Urinary bladder (tissue), 4 donors: ENCODE results near the gene INPP5A. TPM values are rescaled to one million over a fixed set of nuclear protein-coding genes. Genes with fewer than 3 reads are reported as not detected.
"Not testable (repeated sequence)": the region's sequence is repeated elsewhere in the genome, so short reads cannot be mapped to it uniquely, and the experiment has no call there.

ENCODE experiments used
- DNase-seq: peaks from one replicate; pipeline ENCODE4 v3.0.0-alpha.2; 2015; ENCODE audit errors: extremely low spot score
- H3K27ac ChIP-seq: one replicate; pipeline ENCODE4 v1.5.1; 2013; ENCODE audit warnings: low read depth, mild to moderate bottlenecking, moderate library complexity
- H3K36me3 ChIP-seq: one replicate; pipeline ENCODE4 v1.6.1; 2013; ENCODE audit warnings: mild to moderate bottlenecking, moderate library complexity; ENCODE audit not compliant: insufficient read depth
- H3K4me1 ChIP-seq: one replicate; pipeline ENCODE4 v1.6.1; 2013; ENCODE audit warnings: mild to moderate bottlenecking, moderate library complexity; ENCODE audit not compliant: insufficient read depth
- H3K4me3 ChIP-seq: one replicate; pipeline ENCODE4 v1.5.1; 2013; ENCODE audit warnings: low read depth, low read length
- WGBS: extraction: QIAGEN DNeasy Blood & Tissue Kit; methylation state at CpG from one replicate; pipeline ENCODE4 v1.1.7; 2013; 5-methylcytosine and 5-hydroxymethylcytosine counted together
- polyA plus RNA-seq: library from polyadenylated mRNA; stranded (reverse); fragments of 200-250 nt; gene quantifications from one replicate; pipeline ENCODE4 v1.2.3, GENCODE V29; 2013
- total RNA-seq: library from RNA; depleted of rRNA; stranded (reverse); fragments of >200 nt; gene quantifications from one replicate; pipeline ENCODE4 v1.2.3, GENCODE V29; 2014
- donor health status: healthy with polysubstance abuse.
- donor health status: healthy.

Gene INPP5A
- total and polyA plus RNA-seq, 2 donors = 61.0 to 66.2 TPM

- no peak for DNase-seq
- Histone ChIP-seq H3K27ac (no peak overlapping the region), H3K4me1 (peaks cover 5% of the 10 kb centered on the region), H3K4me3 (no peak overlapping the region), H3K36me3 (no peaks in the 10 kb centered on the region)
- WGBS = 90% methylated on average over 14 of the region's 14 CpGs
Observed at GRCh38 chr10:132592790-132593383, 55.3 kb downstream of the INPP5A start.

DNA sequence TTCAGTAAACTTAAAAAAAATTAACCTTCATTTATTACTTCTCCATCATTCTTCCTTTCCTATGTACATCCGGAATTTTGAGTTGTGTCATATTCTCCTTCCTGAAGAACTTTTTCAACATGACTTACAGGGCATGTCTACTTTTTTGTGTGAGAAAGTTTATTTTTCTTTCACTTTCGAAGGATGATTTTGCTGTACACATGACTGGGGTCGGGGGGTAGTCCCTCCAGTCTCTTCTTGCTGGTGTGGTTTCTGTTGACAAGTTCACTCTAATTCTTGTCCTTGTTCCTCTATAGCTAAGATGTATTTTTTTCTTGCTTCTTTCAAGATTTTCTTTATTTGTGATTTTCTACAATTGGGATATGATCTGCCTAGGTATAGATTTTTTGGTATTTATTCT lies 55.8 kb downstream of the INPP5A start:
- H3K4me1 ChIP-seq = peaks cover 5% of the 10 kb centered on the region
- no peaks in the 10 kb centered on the region for H3K36me3 ChIP-seq
- no peak overlapping the region for H3K4me3 ChIP-seq
- 69% methylated on average over 3 of the region's 3 CpGs for WGBS
- no peak overlapping the region for H3K27ac ChIP-seq
- no peak for DNase-seq

DNA sequence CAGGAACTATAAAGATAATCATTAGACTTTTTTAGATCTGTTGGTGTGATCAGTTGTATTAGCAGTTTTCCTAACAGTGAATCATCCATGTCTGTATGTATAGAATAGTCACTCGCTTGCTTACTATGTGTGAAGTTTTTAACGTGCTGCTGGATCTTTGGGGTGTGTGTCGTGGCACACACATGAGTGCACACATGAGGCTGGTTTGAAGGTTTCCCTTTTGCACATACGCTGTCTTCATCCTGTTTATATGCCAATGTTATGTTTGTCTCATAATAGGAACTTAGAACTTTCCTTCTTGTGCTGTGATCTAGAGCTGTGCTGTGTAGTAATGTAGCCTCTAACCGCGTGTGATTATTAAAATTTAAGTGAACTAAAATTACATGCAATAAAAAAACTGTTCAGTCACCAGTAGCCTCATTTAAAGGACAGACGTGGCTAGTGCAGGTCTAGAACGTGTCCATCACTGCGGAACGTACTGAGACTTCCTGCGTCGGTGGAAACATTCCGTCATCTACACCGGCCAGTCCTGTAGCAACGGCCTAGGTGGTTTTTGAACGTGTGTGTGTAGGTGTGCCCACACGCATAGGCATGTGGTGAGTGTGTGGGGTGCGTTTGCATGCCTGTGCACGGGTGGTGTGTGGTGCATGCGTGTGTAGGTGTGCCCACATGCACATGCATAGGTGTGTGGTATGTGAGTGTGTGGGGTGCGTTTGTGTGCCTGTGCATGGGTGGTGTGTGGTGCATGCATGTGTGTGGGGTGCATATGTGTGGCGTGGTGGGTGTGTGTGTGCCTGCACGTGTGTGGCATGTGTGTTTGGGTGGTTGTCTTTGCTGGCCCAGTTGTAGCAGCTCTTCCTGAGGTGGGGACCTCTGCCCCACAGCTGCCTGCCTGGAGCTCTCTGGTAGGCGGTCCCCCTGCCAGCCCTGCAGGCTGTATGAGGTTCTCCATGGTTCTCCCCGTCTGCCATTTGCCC lies 56.6 kb downstream of the INPP5A start:
- H3K4me3 ChIP-seq = no peak overlapping the region
- peaks cover 4% of the 10 kb centered on the region for H3K4me1 ChIP-seq
- WGBS = 78% methylated on average over 25 of the region's 25 CpGs
- no peak for DNase-seq
- H3K36me3 ChIP-seq = no peaks in the 10 kb centered on the region
- H3K27ac ChIP-seq = no peak overlapping the region

DNA sequence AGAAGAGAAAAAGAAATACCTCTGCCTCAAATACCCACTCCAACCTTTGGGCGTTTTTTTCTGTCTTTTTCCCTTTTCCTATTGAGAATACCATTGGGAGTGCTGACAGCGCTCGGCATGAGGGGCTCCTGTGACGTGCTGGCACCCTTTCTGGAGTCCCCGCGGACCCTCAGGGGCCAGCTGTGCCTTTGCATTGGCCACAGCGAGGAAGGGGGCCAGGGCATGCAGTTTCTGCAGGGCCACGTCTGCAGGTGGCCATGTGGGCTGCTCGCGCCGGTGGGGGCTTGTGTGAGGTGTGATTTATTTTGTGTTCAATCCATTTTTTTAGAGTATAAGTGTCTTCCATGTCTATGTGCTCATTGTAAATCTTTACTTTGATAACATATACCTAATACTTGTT lies 57.4 kb downstream of the INPP5A start:
- DNase-seq = no peak
- H3K4me3 ChIP-seq = no peak overlapping the region
- no peak overlapping the region for H3K27ac ChIP-seq
- H3K36me3 ChIP-seq = no peaks in the 10 kb centered on the region
- 85% methylated on average over 11 of the region's 11 CpGs for WGBS
- peaks cover 3% of the 10 kb centered on the region for H3K4me1 ChIP-seq

- no peak for DNase-seq
Observed at GRCh38 chr10:132595854-132596253, 58.3 kb downstream of the INPP5A start.

DNA sequence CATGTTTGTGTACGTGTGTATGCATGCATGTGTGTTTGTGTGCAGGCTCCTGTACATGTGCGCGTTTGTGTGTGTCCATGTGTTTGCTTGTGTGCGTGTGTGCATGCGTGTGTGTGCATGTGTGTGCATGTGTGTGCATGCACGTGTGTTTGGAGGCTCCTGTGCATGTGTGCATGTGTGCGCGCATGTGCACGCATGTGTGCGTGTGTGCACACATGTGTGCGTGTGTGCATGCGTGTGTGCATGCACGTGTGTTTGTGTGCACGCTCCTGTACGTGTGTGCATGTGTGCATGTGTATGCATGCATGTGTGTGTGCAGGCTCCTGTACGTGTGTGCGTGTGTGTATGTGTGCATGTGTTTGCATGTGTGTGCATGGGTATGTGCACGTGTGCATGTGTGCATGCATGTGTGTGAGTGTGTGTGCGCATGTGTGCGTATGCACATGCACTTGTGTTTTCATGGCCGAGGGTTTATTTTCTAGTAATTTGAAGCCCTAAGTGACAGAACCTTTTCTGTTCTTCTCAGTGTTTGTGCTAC lies 59.2 kb downstream of the INPP5A start:
- H3K27ac ChIP-seq = no peak overlapping the region
- 94% methylated on average over 21 of the region's 21 CpGs for WGBS
- H3K4me1 ChIP-seq = peaks cover 3% of the 10 kb centered on the region
- DNase-seq = no peak
- H3K36me3 ChIP-seq = no peaks in the 10 kb centered on the region
- no peak overlapping the region for H3K4me3 ChIP-seq

More at GRCh38 chr10:132595854-132596253, 58.3 kb downstream of the INPP5A start:
- Histone ChIP-seq H3K4me1 (peaks cover 3% of the 10 kb centered on the region), H3K4me3 (no peak overlapping the region), H3K27ac (no peak overlapping the region), H3K36me3 (no peaks in the 10 kb centered on the region)
- 64% methylated on average over 7 of the region's 7 CpGs for WGBS

- H3K27ac ChIP-seq = no peak overlapping the region
- H3K4me1 ChIP-seq = peaks cover 3% of the 10 kb centered on the region
- H3K36me3 ChIP-seq = no peaks in the 10 kb centered on the region
- H3K4me3 ChIP-seq = no peak overlapping the region
- DNase-seq = no peak
- WGBS = 95% methylated on average over 21 of the region's 21 CpGs
Observed at GRCh38 chr10:132597654-132598053, 60.1 kb downstream of the INPP5A start.

DNA sequence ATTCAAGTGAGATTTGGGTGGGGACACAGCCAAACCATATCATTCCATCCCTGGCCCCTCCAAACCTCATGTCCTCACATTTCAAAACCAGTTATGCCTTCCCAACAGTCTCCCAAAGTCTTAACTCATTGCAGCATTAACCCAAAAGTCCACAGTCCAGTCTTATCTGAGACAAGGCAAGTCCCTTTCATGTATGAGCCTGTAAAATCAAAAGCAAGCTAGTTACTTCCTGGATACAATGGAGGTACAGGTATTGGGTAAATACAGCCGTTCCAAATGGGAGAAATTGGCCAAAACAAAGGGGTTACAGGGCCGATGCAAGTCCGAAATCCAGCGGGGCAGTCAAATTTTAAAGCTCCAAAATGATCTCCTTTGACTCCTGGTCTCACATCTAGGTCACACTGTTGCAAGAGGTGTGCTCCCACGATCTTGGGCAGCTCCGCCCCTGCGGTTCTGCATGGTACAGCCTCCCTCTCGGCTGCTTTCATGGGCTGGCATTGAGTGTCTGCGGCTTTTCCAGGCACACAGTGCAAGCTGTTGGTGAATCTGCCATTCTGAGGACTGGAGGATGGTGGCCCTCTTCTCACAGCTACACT lies 61.5 kb downstream of the INPP5A start:
- not testable (repeated sequence) for H3K36me3 ChIP-seq, H3K27ac ChIP-seq, H3K4me1 ChIP-seq, H3K4me3 ChIP-seq, DNase-seq
- WGBS = 90% methylated on average over 9 of the region's 9 CpGs

DNA sequence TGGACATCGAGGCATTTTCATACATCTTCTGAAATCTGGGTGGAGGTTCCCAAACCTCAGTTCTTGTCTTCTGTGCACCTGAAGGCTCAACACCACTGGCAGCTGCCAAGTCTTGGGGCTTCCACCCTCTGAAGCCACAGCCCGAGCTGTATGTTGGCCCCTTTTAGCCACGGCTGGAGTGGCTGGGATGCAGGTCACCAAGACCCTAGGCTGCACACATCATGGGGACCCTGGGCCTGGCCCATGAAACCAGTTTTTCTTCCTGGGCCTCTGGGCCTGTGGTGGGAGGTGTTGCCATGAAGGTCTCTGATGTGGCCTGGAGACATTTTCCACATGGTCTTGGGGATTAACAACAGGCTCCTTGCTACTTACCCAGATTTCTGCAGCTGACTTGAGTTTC lies 62.1 kb downstream of the INPP5A start:
- WGBS = 96% methylated on average over 3 of the region's 3 CpGs
- no peaks in the 10 kb centered on the region for H3K36me3 ChIP-seq
- no peak overlapping the region for H3K4me3 ChIP-seq
- H3K4me1 ChIP-seq = no peaks in the 10 kb centered on the region
- DNase-seq = no peak
- H3K27ac ChIP-seq = no peak overlapping the region

- Histone ChIP-seq H3K27ac (no peak overlapping the region), H3K4me3 (no peak overlapping the region), H3K36me3 (no peaks in the 10 kb centered on the region), H3K4me1 (no peaks in the 10 kb centered on the region)
- 95% methylated on average over 3 of the region's 3 CpGs for WGBS
- DNase-seq = no peak
Observed at GRCh38 chr10:132600416-132600815, 62.8 kb downstream of the INPP5A start.

DNA sequence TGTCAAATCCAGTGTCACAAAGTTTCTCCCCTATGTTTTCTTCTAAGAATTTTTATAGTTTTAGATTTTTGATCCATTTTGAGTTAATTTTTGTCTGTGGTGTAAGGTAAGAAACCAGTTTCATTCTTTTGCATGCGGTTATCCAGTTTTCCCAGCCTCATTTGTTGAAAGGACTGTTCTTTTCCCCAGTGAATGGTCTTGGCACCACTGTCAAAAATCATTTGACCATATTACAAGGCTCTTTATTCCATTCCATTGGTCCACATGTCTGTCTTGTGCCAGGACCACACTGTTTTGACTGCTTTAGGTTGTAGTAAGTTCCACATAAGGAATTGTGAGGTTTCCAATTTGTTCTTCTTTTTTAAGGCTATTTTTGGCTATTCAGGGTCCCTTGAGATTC lies 64.0 kb downstream of the INPP5A start:
- no peak overlapping the region for H3K4me3 ChIP-seq
- no peaks in the 10 kb centered on the region for H3K4me1 ChIP-seq
- H3K27ac ChIP-seq = no peak overlapping the region
- no peak for DNase-seq
- no peaks in the 10 kb centered on the region for H3K36me3 ChIP-seq
- 96% methylated on average over 1 of the region's 1 CpG for WGBS

DNA sequence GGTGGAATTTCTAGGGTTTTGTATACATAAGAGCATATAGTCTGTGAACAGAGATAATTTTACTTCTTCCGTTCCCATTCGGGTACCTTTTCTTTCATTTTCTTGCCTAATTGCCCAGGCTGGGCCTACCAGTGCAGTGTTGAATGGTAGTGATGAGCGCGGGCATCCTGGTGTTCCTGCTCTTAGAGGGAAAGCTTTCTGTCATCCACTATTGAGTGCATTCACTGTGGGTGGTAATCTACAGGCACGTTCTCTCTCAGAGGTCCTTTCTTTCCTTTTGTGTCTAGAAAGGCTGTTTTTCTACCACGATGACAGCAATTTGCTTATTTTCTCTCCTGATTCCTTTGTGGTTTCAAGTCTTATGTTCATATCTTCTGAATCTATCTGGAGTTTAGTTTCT lies 65.0 kb downstream of the INPP5A start:
- no peak for DNase-seq
- H3K36me3 ChIP-seq = peaks cover 2% of the 10 kb centered on the region
- WGBS = 82% methylated on average over 6 of the region's 6 CpGs
- no peak overlapping the region for H3K27ac ChIP-seq
- H3K4me3 ChIP-seq = no peak overlapping the region
- H3K4me1 ChIP-seq = no peaks in the 10 kb centered on the region

GRCh38 chr10:132603851-132604533 lies 66.4 kb downstream of the INPP5A start:
- no peak for DNase-seq
- no peak overlapping the region for H3K27ac ChIP-seq
- 96% methylated on average over 30 of the region's 30 CpGs for WGBS
- peaks cover 2% of the 10 kb centered on the region for H3K36me3 ChIP-seq
- H3K4me3 ChIP-seq = no peak overlapping the region
- H3K4me1 ChIP-seq = no peaks in the 10 kb centered on the region
